B cell (primary cell): ENCODE measurements around the gene MAPK8. TPM values are rescaled to one million over a fixed set of nuclear protein-coding genes. Genes with fewer than 3 reads are reported as not detected.

Experiments used
- ATAC-seq: fragments of 200-7000 bp; cut with Tn5 transposase; one replicate; pipeline ENCODE4 v1.10.0; 2021; ENCODE audit warnings: low read depth, mild to moderate bottlenecking, moderate number of reproducible peaks, moderate library complexity
- CTCF ChIA-PET: fragments of 350-600 bp; sonication (Branson Sonifier 250); formaldehyde crosslinking; loops from one replicate; lab custom pipeline; 2021; ENCODE audit warnings: antibody characterized with exemption, inconsistent platforms; lab: Charles Lee
- POLR2A ChIA-PET: fragments of 350-600 bp; sonication (Branson Sonifier 250); formaldehyde crosslinking; loops from one replicate; lab custom pipeline; 2021; ENCODE audit warnings: antibody characterized with exemption; lab: Charles Lee
- DNase-seq: peaks from one replicate; pipeline ENCODE4 v3.0.0; 2013
- H2AFZ ChIP-seq: 2 replicates; pipeline ENCODE4 v1.6.1; 2012; ENCODE audit warnings: mild to moderate bottlenecking, low read depth, low read length; ENCODE audit not compliant: insufficient read depth, poor library complexity, severe bottlenecking
- H3K27ac ChIP-seq, 2 donors: 1 replicate in 1 of 2; 2 replicates in 1 of 2; pipeline ENCODE4 v1.5.1; 2012 to 2013; ENCODE audit warnings: low read length in 2 of 2, mild to moderate bottlenecking in 2 of 2, moderate library complexity in 1 of 2
- H3K27me3 ChIP-seq, 4 experiments: fragments of 200-600 bp in 1 of 4; sonication (generic) in 1 of 4; replicated peaks in 1 of 4; 1 replicate in 2 of 4; 2 replicates in 2 of 4; pipeline versions ENCODE4 v1.6.1 to v1.7.0; 2013 to 2016; ENCODE audit warnings: low read length in 3 of 4, mild to moderate bottlenecking in 2 of 4, mixed read lengths in 1 of 4, moderate library complexity in 1 of 4; ENCODE audit not compliant: insufficient read depth in 4 of 4, control insufficient read depth in 3 of 4; ENCODE audit errors: control extremely low read depth in 1 of 4
- H3K36me3 ChIP-seq, 2 experiments: replicated peaks in 1 of 2; 1 replicate in 1 of 2; 2 replicates in 1 of 2; pipeline versions ENCODE4 v1.6.1 to v1.7.1; 2013; ENCODE audit warnings: low read length in 1 of 2; ENCODE audit not compliant: insufficient read depth in 2 of 2, control insufficient read depth in 1 of 2; ENCODE audit errors: control extremely low read depth in 1 of 2, extremely low read depth in 1 of 2
- H3K4me1 ChIP-seq, 2 donors: fragments of 200-600 bp in 1 of 2; sonication (generic) in 1 of 2; 1 replicate in 1 of 2; 2 replicates in 1 of 2; pipeline versions ENCODE4 v1.5.1 to v1.6.1; 2013 to 2017; ENCODE audit warnings: low read length in 2 of 2; ENCODE audit not compliant: control insufficient read depth in 2 of 2, insufficient read depth in 2 of 2
- H3K4me2 ChIP-seq: replicated peaks from 2 replicates; pipeline ENCODE3; 2012; ENCODE audit warnings: mild to moderate bottlenecking, low read depth, low read length; ENCODE audit not compliant: poor library complexity, severe bottlenecking
- H3K4me3 ChIP-seq, 5 experiments: fragments of 200-600 bp in 1 of 5; sonication (generic) in 1 of 5; 1 replicate in 3 of 5; 2 replicates in 2 of 5; pipeline versions ENCODE4 v1.5.1 to v1.7.0; 2011 to 2016; ENCODE audit warnings: low read length in 4 of 5, mild to moderate bottlenecking in 4 of 5, low read depth in 2 of 5, control low read depth in 1 of 5, moderate library complexity in 1 of 5; ENCODE audit not compliant: insufficient read depth in 1 of 5; ENCODE audit errors: control extremely low read depth in 1 of 5, extremely low read depth in 1 of 5
- H3K79me2 ChIP-seq: fragments of 200-600 bp; sonication (generic); one replicate; pipeline ENCODE4 v1.6.0; 2016; ENCODE audit warnings: low read length; ENCODE audit not compliant: control insufficient read depth, insufficient read depth
- H3K9ac ChIP-seq: fragments of 200-600 bp; sonication (generic); 2 replicates; pipeline ENCODE4 v1.6.1; 2017; ENCODE audit warnings: mild to moderate bottlenecking, low read length, moderate library complexity
- H3K9me3 ChIP-seq, 3 donors: one replicate each; pipeline versions ENCODE4 v1.6.1 to v1.7.1; 2013; ENCODE audit warnings: low read length in 2 of 3; ENCODE audit not compliant: control insufficient read depth in 2 of 3, insufficient read depth in 1 of 3; ENCODE audit errors: control extremely low read depth in 1 of 3
- H4K20me1 ChIP-seq: 2 replicates; pipeline ENCODE4 v1.6.0; 2012; ENCODE audit warnings: mild to moderate bottlenecking, low read length; ENCODE audit not compliant: insufficient read depth, control insufficient read depth, poor library complexity, severe bottlenecking
- H3K27ac Mint-ChIP-seq: one replicate; pipeline ENCODE4 v1.8.0; 2021; ENCODE audit warnings: mixed read lengths
- H3K27me3 Mint-ChIP-seq: one replicate; pipeline ENCODE4 v1.8.0; 2021; ENCODE audit warnings: mixed read lengths
- H3K4me1 Mint-ChIP-seq: one replicate; pipeline ENCODE4 v1.8.0; 2021; ENCODE audit warnings: mixed read lengths
- H3K4me3 Mint-ChIP-seq: one replicate; pipeline ENCODE4 v1.8.0; 2021; ENCODE audit warnings: mixed read lengths
- H3K9me3 Mint-ChIP-seq: one replicate; pipeline ENCODE4 v1.8.0; 2022; ENCODE audit warnings: mixed read lengths; ENCODE audit not compliant: insufficient read depth
- EZH2 ChIP-seq: IDR thresholded peaks from 2 replicates; pipeline ENCODE4 v1.6.1; 2012; ENCODE audit warnings: borderline replicate concordance, low read depth, mild to moderate bottlenecking, moderate library complexity, low read length; ENCODE audit not compliant: insufficient read depth, poor library complexity, severe bottlenecking
- WGBS: methylation state at CpG from one replicate; pipeline ENCODE4 v1.1.5; 2013; ENCODE audit warnings: missing lambda C conversion rate; ENCODE audit not compliant: insufficient coverage; 5-methylcytosine and 5-hydroxymethylcytosine counted together
- intact Hi-C: fragments of 100-400 bp; cut with micrococcal nuclease; formaldehyde crosslinking; loops from one replicate; pipeline ENCODE4 v1.10.0; 2022
- polyA plus RNA-seq: library from polyadenylated mRNA; depleted of rRNA; stranded (reverse); fragments of >200 nt; gene quantifications from 2 replicates; pipeline ENCODE4 v1.2.3, GENCODE V29; 2012
- total RNA-seq, 2 donors: library from RNA; stranded (reverse); fragments of 120-200 nt in 1 of 2; gene quantifications; 1 replicate in 1 of 2; 2 replicates in 1 of 2; pipeline versions ENCODE4 v1.2.3 to v1.2.4, GENCODE V29; 2013 to 2022
- TF ChIP-seq, protein P1 (sequence below): fragments of 200-600 bp; IDR thresholded peaks from one replicate; pipeline ENCODE4 v1.8.0; 2022; ENCODE audit warnings: antibody characterized with exemption, mild to moderate bottlenecking

MAPK8 gene
- total and polyA plus RNA-seq, 2 donors (not counting 1 experiment from before 2014, with no cell fraction given), result 13.7 to 40.0 TPM

- H3K4me1 ChIP-seq, result no peaks in the 10 kb centered on the region
- ATAC-seq (no peak), DNase-seq (no peak)
- H3K4me3 ChIP-seq, result no peak overlapping the region
- Mint-ChIP-seq H3K27me3 (no peaks in the 10 kb centered on the region), H3K4me1 (no peaks in the 10 kb centered on the region), H3K9me3 (no peaks in the 10 kb centered on the region), H3K4me3 (no peak overlapping the region), H3K27ac (no peak overlapping the region)
- H3K4me2 ChIP-seq, result no peak overlapping the region
- no peak overlapping the region for H2AFZ ChIP-seq
- no peaks in the 10 kb centered on the region for H3K27me3 ChIP-seq
- H3K9me3 ChIP-seq, result no peaks in the 10 kb centered on the region
- TF ChIP-seq, protein P1, sequence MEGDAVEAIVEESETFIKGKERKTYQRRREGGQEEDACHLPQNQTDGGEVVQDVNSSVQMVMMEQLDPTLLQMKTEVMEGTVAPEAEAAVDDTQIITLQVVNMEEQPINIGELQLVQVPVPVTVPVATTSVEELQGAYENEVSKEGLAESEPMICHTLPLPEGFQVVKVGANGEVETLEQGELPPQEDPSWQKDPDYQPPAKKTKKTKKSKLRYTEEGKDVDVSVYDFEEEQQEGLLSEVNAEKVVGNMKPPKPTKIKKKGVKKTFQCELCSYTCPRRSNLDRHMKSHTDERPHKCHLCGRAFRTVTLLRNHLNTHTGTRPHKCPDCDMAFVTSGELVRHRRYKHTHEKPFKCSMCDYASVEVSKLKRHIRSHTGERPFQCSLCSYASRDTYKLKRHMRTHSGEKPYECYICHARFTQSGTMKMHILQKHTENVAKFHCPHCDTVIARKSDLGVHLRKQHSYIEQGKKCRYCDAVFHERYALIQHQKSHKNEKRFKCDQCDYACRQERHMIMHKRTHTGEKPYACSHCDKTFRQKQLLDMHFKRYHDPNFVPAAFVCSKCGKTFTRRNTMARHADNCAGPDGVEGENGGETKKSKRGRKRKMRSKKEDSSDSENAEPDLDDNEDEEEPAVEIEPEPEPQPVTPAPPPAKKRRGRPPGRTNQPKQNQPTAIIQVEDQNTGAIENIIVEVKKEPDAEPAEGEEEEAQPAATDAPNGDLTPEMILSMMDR, result no peak
- no peak for TF ChIP-seq EZH2
- H4K20me1 ChIP-seq, result no peaks in the 10 kb centered on the region
- ChIA-PET POLR2A (no interaction called here), CTCF (no interaction called here)
- no peaks in the 10 kb centered on the region for H3K36me3 ChIP-seq
- 98% methylated on average over 32 of the region's 43 CpGs for WGBS
- intact Hi-C loops, result no loop called here
- no peaks in the 10 kb centered on the region for H3K79me2 ChIP-seq
- H3K9ac ChIP-seq, result no peak overlapping the region
- no peak overlapping the region for H3K27ac ChIP-seq
These were observed 160.2 kb downstream of the MAPK8 start for GRCh38 chr10:48466611-48467240.

DNA sequence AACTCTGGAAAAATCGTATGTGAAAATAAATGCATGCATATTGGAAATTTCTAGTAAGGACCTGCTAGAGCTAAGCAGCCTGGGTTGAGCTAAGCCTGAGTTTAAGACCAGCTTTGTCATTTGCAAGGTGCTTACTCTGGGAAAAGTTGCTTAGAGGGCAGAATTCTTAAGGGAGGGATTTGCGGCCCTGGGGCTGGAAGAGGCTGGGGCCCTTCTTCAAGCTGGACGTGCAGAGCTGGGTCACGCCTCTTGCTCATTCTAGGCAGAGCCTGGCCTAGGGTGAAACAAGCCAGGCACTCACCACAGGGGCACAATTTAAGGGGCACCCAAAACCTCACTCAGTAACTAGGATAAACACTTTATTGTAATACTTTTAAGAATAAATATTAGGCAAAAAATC is 161.2 kb downstream of the MAPK8 start:
- Histone ChIP-seq H3K4me2 (no peak overlapping the region), H3K4me1 (no peaks in the 10 kb centered on the region), H3K9ac (no peak overlapping the region), H3K9me3 (no peaks in the 10 kb centered on the region), H3K4me3 (no peak overlapping the region), H4K20me1 (no peaks in the 10 kb centered on the region), H3K27me3 (no peaks in the 10 kb centered on the region), H2AFZ (no peak overlapping the region), H3K36me3 (no peaks in the 10 kb centered on the region), H3K79me2 (no peaks in the 10 kb centered on the region), H3K27ac (no peak overlapping the region)
- Mint-ChIP-seq H3K27ac (no peak overlapping the region), H3K27me3 (no peaks in the 10 kb centered on the region), H3K4me3 (no peak overlapping the region), H3K4me1 (no peaks in the 10 kb centered on the region), H3K9me3 (no peaks in the 10 kb centered on the region)
- WGBS, result 100% methylated on average over 1 of the region's 4 CpGs
- POLR2A ChIA-PET, result no interaction called here
- no peak for TF ChIP-seq EZH2
- TF ChIP-seq, protein P1, result no peak
- DNase-seq (no peak), ATAC-seq (no peak)
- CTCF ChIA-PET, result no interaction called here
- intact Hi-C loops, result no loop called here
